Activated gamma-delta T cell treated with anti-CD3 and anti-CD28 coated beads, Interleukin-2, amount 50 U/mL, for 16 hours (primary cell): Measurements from ENCODE around the gene ARAF.
"Not testable (repeated sequence)": the region's sequence is repeated elsewhere in the genome, so short reads cannot be mapped to it uniquely, and the experiment has no call there.

Experiments
- DNase-seq: peaks from one replicate; pipeline ENCODE4 v3.0.0-alpha.2; 2020; ENCODE audit warnings: low read depth

Gene ARAF

GRCh38 chrX:47560934-47561658 lies at the start of gene ARAF:
TSS of gene ARAF (plus strand) at chrX:47561205. CDS start at chrX:47562968, 1,763 bp downstream.
- peak; percentile 92 for DNase-seq

- not testable (repeated sequence) for DNase-seq
These were observed 48.6 kb upstream of the ARAF start for GRCh38 chrX:47512383-47512782.

- not testable (repeated sequence) for DNase-seq
These were observed 47.7 kb upstream of the ARAF start for GRCh38 chrX:47513034-47513965.

- no peak for DNase-seq
These were observed 46.3 kb upstream of the ARAF start for GRCh38 chrX:47514533-47515235.

- no peak for DNase-seq
These were observed 44.9 kb upstream of the ARAF start for GRCh38 chrX:47515941-47516665.

- no peak for DNase-seq
These were observed 42.9 kb upstream of the ARAF start for GRCh38 chrX:47518144-47518543.

- DNase-seq, result peak; percentile 60
These were observed 37.7 kb upstream of the ARAF start for GRCh38 chrX:47523297-47523696.

GRCh38 chrX:47523713-47524166 lies 37.3 kb upstream of the ARAF start:
- no peak for DNase-seq

- no peak for DNase-seq
These were observed 31.5 kb upstream of the ARAF start for GRCh38 chrX:47529548-47529947.

GRCh38 chrX:47530049-47530448 lies 31.0 kb upstream of the ARAF start:
- DNase-seq, result no peak

- no peak for DNase-seq
These were observed 21.1 kb upstream of the ARAF start for GRCh38 chrX:47539860-47540259.

- DNase-seq, result no peak
These were observed 20.1 kb upstream of the ARAF start for GRCh38 chrX:47540754-47541538.

- DNase-seq, result no peak
These were observed 17.5 kb upstream of the ARAF start for GRCh38 chrX:47543496-47543895.

GRCh38 chrX:47556045-47556623 lies 4.9 kb upstream of the ARAF start:
- peak; percentile 75 for DNase-seq

GRCh38 chrX:47558436-47558835 lies 2.6 kb upstream of the ARAF start:
- DNase-seq, result no peak

- no peak for DNase-seq
These were observed 649 bp upstream of the ARAF start for GRCh38 chrX:47560179-47560933.

GRCh38 chrX:47561659-47562151 lies 700 bp downstream of the ARAF start:
- DNase-seq, result no peak

- no peak for DNase-seq
These were observed 1.7 kb downstream of the ARAF start for GRCh38 chrX:47562615-47563243.

- DNase-seq, result no peak
These were observed 2.9 kb downstream of the ARAF start for GRCh38 chrX:47563801-47564315.
